Left lung (tissue), 10 donors: ENCODE data around the gene XRRA1. TPM values are rescaled to one million over a fixed set of nuclear protein-coding genes. Genes with fewer than 3 reads are reported as not detected.

Experiments
- ATAC-seq: fragments of 200-7000 bp; cut with Tn5 transposase; one replicate; pipeline ENCODE4 v1.9.1; 2020; ENCODE audit warnings: moderate library complexity
- DNase-seq, 4 donors: peaks; one replicate each; pipeline ENCODE4 v3.0.0-alpha.2; 2013 to 2020
- H3K27ac ChIP-seq, 2 donors: fragments of 200-600 bp; sonication (generic) in 1 of 2; one replicate each; pipeline versions ENCODE4 v1.5.0 to v1.8.0; 2020 to 2021
- H3K27me3 ChIP-seq, 2 donors: fragments of 200-600 bp; sonication (generic) in 1 of 2; one replicate each; pipeline versions ENCODE4 v1.5.0 to v1.8.0; 2020 to 2021
- H3K36me3 ChIP-seq, 2 donors: fragments of 200-600 bp; sonication (generic) in 1 of 2; one replicate each; pipeline versions ENCODE4 v1.5.0 to v1.8.0; 2020 to 2021
- H3K4me1 ChIP-seq, 2 donors: fragments of 200-600 bp; one replicate each; pipeline ENCODE4 v1.8.0; 2021
- H3K4me3 ChIP-seq, 2 donors: fragments of 200-600 bp; sonication (generic) in 1 of 2; one replicate each; pipeline versions ENCODE4 v1.5.0 to v1.8.0; 2020 to 2021; ENCODE audit warnings: mild to moderate bottlenecking in 1 of 2
- H3K9me3 ChIP-seq, 2 donors: fragments of 200-600 bp; sonication (generic) in 1 of 2; one replicate each; pipeline versions ENCODE4 v1.5.0 to v1.8.0; 2020 to 2021
- CTCF ChIP-seq, 2 donors: fragments of 200-600 bp; sonication (generic) in 1 of 2; IDR thresholded peaks; one replicate each; pipeline versions ENCODE4 v1.5.0 to v1.8.0; 2021; ENCODE audit warnings: antibody characterized with exemption in 2 of 2
- intact Hi-C, 2 donors: fragments of 100-400 bp; cut with DNase I; formaldehyde crosslinking; loops; one replicate each; pipeline versions ENCODE4 v1.11.2 to v1.14.2; 2022
- polyA plus RNA-seq, 6 donors: library from polyadenylated mRNA; unstranded; fragments of 120-200 nt; gene quantifications; one replicate each; pipeline ENCODE4 v1.2.1, GENCODE V29; 2013; ENCODE audit not compliant: insufficient read length in 6 of 6
- total RNA-seq, 2 donors: library from RNA; stranded (reverse); fragmentation: NEBNext Ultra II Directional; extraction: Animal tissue kit (Norgen Biotek cat#: 25700); gene quantifications; one replicate each; pipeline ENCODE4 v1.2.1, GENCODE V29; 2021
- donor health status: DM: no; HTN: yes; CAD: no.
- donor health status: DM: no; HTN: no; CAD: no.

Gene XRRA1
- total and polyA plus RNA-seq, 8 donors: 8.4 to 21.3 (median 16.7) TPM

- DNase-seq: no peak
- H3K9me3 ChIP-seq: no peaks in the 10 kb centered on the region
These were observed 33.0 kb upstream of the XRRA1 start for GRCh38 chr11:74981888-74982287.

GRCh38 chr11:74980634-74981033 is 31.7 kb upstream of the XRRA1 start:
- H3K27ac ChIP-seq: no peak overlapping the region
- TF ChIP-seq CTCF (IDR thresholded peaks at IDR 0.05): no peak
- peaks cover 0 to 47% of the 10 kb centered on the region in 2 donors for H3K36me3 ChIP-seq
- peak; percentile 50 for ATAC-seq
- H3K4me3 ChIP-seq: no peak overlapping the region
- intact Hi-C loops: no loop called here
- no peaks in the 10 kb centered on the region for H3K4me1 ChIP-seq
- no peak for DNase-seq
- H3K27me3 ChIP-seq: no peaks in the 10 kb centered on the region
- no peaks in the 10 kb centered on the region for H3K9me3 ChIP-seq

More at GRCh38 chr11:74981888-74982287, 33.0 kb upstream of the XRRA1 start:
- H3K4me1 ChIP-seq: no peaks in the 10 kb centered on the region
- H3K36me3 ChIP-seq: peaks cover 0 to 36% of the 10 kb centered on the region in 2 donors
- no peak overlapping the region for H3K27ac ChIP-seq
- H3K27me3 ChIP-seq: no peaks in the 10 kb centered on the region
- TF ChIP-seq CTCF (IDR thresholded peaks at IDR 0.05): no peak
- intact Hi-C loops: no loop called here
- no peak overlapping the region for H3K4me3 ChIP-seq
- no peak for ATAC-seq

GRCh38 chr11:74978041-74978440 is 29.1 kb upstream of the XRRA1 start:
- Histone ChIP-seq H3K27ac (no peak overlapping the region), H3K4me1 (no peaks in the 10 kb centered on the region), H3K9me3 (no peaks in the 10 kb centered on the region), H3K4me3 (no peak overlapping the region), H3K27me3 (no peaks in the 10 kb centered on the region), H3K36me3 (peaks cover 0 to 70% of the 10 kb centered on the region in 2 donors)
- ATAC-seq (no peak), DNase-seq (no peak)
- TF ChIP-seq CTCF (IDR thresholded peaks at IDR 0.05): no peak
- intact Hi-C loops: no loop called here

- peaks cover 0 to 95% of the 10 kb centered on the region in 2 donors for H3K36me3 ChIP-seq
- intact Hi-C loops: no loop called here
These were observed 22.5 kb upstream of the XRRA1 start for GRCh38 chr11:74971424-74971823.

GRCh38 chr11:74970852-74971395 is 22.0 kb upstream of the XRRA1 start:
- Histone ChIP-seq H3K4me1 (no peaks in the 10 kb centered on the region), H3K9me3 (no peaks in the 10 kb centered on the region), H3K36me3 (peaks cover 0 to 95% of the 10 kb centered on the region in 2 donors), H3K27me3 (no peaks in the 10 kb centered on the region), H3K4me3 (no peak overlapping the region), H3K27ac (no peak overlapping the region)
- TF ChIP-seq CTCF (IDR thresholded peaks at IDR 0.05): no peak
- ATAC-seq (no peak), DNase-seq (no peak)
- intact Hi-C loops: no loop called here

More at GRCh38 chr11:74971424-74971823, 22.5 kb upstream of the XRRA1 start:
- ATAC-seq (no peak), DNase-seq (no peak)
- TF ChIP-seq CTCF (IDR thresholded peaks at IDR 0.05): no peak
- Histone ChIP-seq H3K4me1 (no peaks in the 10 kb centered on the region), H3K27me3 (no peaks in the 10 kb centered on the region), H3K9me3 (no peaks in the 10 kb centered on the region), H3K27ac (no peak overlapping the region), H3K4me3 (no peak overlapping the region)
